DMS 273 treated with DMSO at 0.1 percent for 48 hours (cell line): ENCODE data around the gene GRPEL1.
"Not testable (repeated sequence)": the region's sequence is repeated elsewhere in the genome, so short reads cannot be mapped to it uniquely, and the experiment has no call there.

Experiments used
- DNase-seq: peaks from one replicate; lab custom pipeline; 2025; lab: John Stamatoyannopoulos, UW

GRPEL1 gene

GRCh38 chr4:7067452-7068278, at the start of gene GRPEL1:
Gene GRPEL1 (minus strand): TSS chr4:7068064. CDS start chr4:7068032, 32 bp downstream.
- peak; percentile 90 for DNase-seq

- DNase-seq: no peak
These were observed 48.8 kb upstream of the GRPEL1 start for GRCh38 chr4:7116705-7117104.

GRCh38 chr4:7115557-7116340, 47.9 kb upstream of the GRPEL1 start:
- no peak for DNase-seq

GRCh38 chr4:7112656-7113055, 44.8 kb upstream of the GRPEL1 start:
- DNase-seq: no peak

GRCh38 chr4:7111441-7111840, 43.6 kb upstream of the GRPEL1 start:
- no peak for DNase-seq

GRCh38 chr4:7110546-7110945, 42.7 kb upstream of the GRPEL1 start:
- DNase-seq: no peak

GRCh38 chr4:7109169-7109568, 41.3 kb upstream of the GRPEL1 start:
- no peak for DNase-seq

- DNase-seq: no peak
These were observed 40.8 kb upstream of the GRPEL1 start for GRCh38 chr4:7108660-7109059.

GRCh38 chr4:7108046-7108625, 40.3 kb upstream of the GRPEL1 start:
- no peak for DNase-seq

- DNase-seq: no peak
These were observed 39.5 kb upstream of the GRPEL1 start for GRCh38 chr4:7107166-7107905.

GRCh38 chr4:7105276-7105675, 37.4 kb upstream of the GRPEL1 start:
- DNase-seq: no peak

- no peak for DNase-seq
These were observed 36.6 kb upstream of the GRPEL1 start for GRCh38 chr4:7104366-7105031.

- no peak for DNase-seq
These were observed 35.9 kb upstream of the GRPEL1 start for GRCh38 chr4:7103607-7104365.

- DNase-seq: peak; percentile 48
These were observed 35.3 kb upstream of the GRPEL1 start for GRCh38 chr4:7103031-7103606.

GRCh38 chr4:7102516-7102909, 34.6 kb upstream of the GRPEL1 start:
- not testable (repeated sequence) for DNase-seq

GRCh38 chr4:7101692-7102515, 34.0 kb upstream of the GRPEL1 start:
- DNase-seq: peak; percentile 49

- DNase-seq: no peak
These were observed 28.4 kb upstream of the GRPEL1 start for GRCh38 chr4:7096236-7096635.

GRCh38 chr4:7095611-7096155, 27.8 kb upstream of the GRPEL1 start:
- DNase-seq: no peak

- no peak for DNase-seq
These were observed 27.1 kb upstream of the GRPEL1 start for GRCh38 chr4:7094916-7095315.
